HL-60 (cell line): Measurements from ENCODE around the gene ANKH.

Experiments
- DNase-seq, 2 experiments: peaks; one replicate each; pipeline ENCODE4 v3.0.0-alpha.2; 2010 to 2020; ENCODE audit warnings: low read depth in 1 of 2, low spot score in 1 of 2
- H3K27ac ChIP-seq: fragments of 250-450 bp; sonication (Bioruptor Pico); replicated peaks from 2 replicates; pipeline ENCODE4 v1.5.1; 2020; ENCODE audit warnings: mild to moderate bottlenecking, moderate library complexity
- H3K27me3 ChIP-seq: fragments of 250-450 bp; sonication (Bioruptor Pico); 2 replicates; pipeline ENCODE4 v1.5.1; 2021; ENCODE audit warnings: mild to moderate bottlenecking, moderate library complexity; ENCODE audit not compliant: insufficient read depth, poor library complexity, severe bottlenecking
- H3K4me3 ChIP-seq: replicated peaks from 2 replicates; pipeline ENCODE4 v1.5.1; 2011; ENCODE audit warnings: mild to moderate bottlenecking, control low read depth, low read length; ENCODE audit not compliant: insufficient read depth
- CTCF ChIP-seq: IDR thresholded peaks from one replicate; pipeline ENCODE4 v1.5.1; 2011; ENCODE audit warnings: low read length, control low read depth, inconsistent platforms; ENCODE audit not compliant: insufficient read depth
- GABPA ChIP-seq: IDR thresholded peaks from 2 replicates; pipeline ENCODE4 v1.6.1; 2012; ENCODE audit warnings: low read depth
- POLR2AphosphoS5 ChIP-seq: IDR thresholded peaks from 2 replicates; pipeline ENCODE4 v1.6.1; 2012; ENCODE audit warnings: low read depth
- REST ChIP-seq: IDR thresholded peaks from 2 replicates; pipeline ENCODE4 v1.6.1; 2012; ENCODE audit warnings: low read depth; ENCODE audit not compliant: insufficient replicate concordance
- SPI1 ChIP-seq: IDR thresholded peaks from 2 replicates; pipeline ENCODE4 v1.6.1; 2012; ENCODE audit warnings: low read depth, mild to moderate bottlenecking, borderline replicate concordance

Gene ANKH

GRCh38 chr5:14767735-14768507 is 103.7 kb downstream of the ANKH start:
- TF ChIP-seq POLR2AphosphoS5 (no peak), SPI1 (no peak), CTCF (no peak), REST (no peak), GABPA (no peak)
- no peak overlapping the region for H3K4me3 ChIP-seq
- H3K27ac ChIP-seq: no peak overlapping the region
- no peak for DNase-seq
- H3K27me3 ChIP-seq: no peaks in the 10 kb centered on the region

- H3K4me3 ChIP-seq: no peak overlapping the region
- no peaks in the 10 kb centered on the region for H3K27me3 ChIP-seq
- H3K27ac ChIP-seq: no peak overlapping the region
- no peak for TF ChIP-seq REST
- no peak for DNase-seq
Observed at GRCh38 chr5:14767053-14767452, 104.5 kb downstream of the ANKH start.

GRCh38 chr5:14766584-14766983 is 105.0 kb downstream of the ANKH start:
- Histone ChIP-seq H3K4me3 (no peak overlapping the region), H3K27ac (no peak overlapping the region), H3K27me3 (no peaks in the 10 kb centered on the region)
- no peak for DNase-seq
- TF ChIP-seq SPI1 (no peak), POLR2AphosphoS5 (no peak), REST (no peak), CTCF (no peak), GABPA (no peak)
